Panc1 (cell line): Measurements from ENCODE around the gene TACC2.
"Not testable (repeated sequence)": the region's sequence is repeated elsewhere in the genome, so short reads cannot be mapped to it uniquely, and the experiment has no call there.

Experiments used
- POLR2AphosphoS5 ChIP-seq: IDR thresholded peaks from 2 replicates; pipeline ENCODE4 v1.6.1; 2012; ENCODE audit warnings: mild to moderate bottlenecking, low read depth, low read length, moderate library complexity
- SIN3A ChIP-seq: IDR thresholded peaks from 2 replicates; pipeline ENCODE4 v1.6.1; 2012; ENCODE audit warnings: low read depth, mild to moderate bottlenecking, low read length, moderate library complexity, borderline replicate concordance; ENCODE audit not compliant: insufficient read depth
- TCF7L2 ChIP-seq: IDR thresholded peaks from 2 replicates; pipeline ENCODE4 v1.6.1; 2011; ENCODE audit warnings: mild to moderate bottlenecking, low read depth, low read length, inconsistent platforms
- TF ChIP-seq, protein P1 (sequence below): fragments of 450-650 bp; IDR thresholded peaks from 2 replicates; pipeline ENCODE4 v1.5.1; 2017; ENCODE audit warnings: mild to moderate bottlenecking
- TF ChIP-seq, protein P2 (sequence below), 2 experiments: IDR thresholded peaks; 2 replicates each; pipeline ENCODE4 v1.6.1; 2011 to 2012; ENCODE audit warnings: low read depth in 2 of 2, control low read depth in 1 of 2, low read length in 1 of 2, mild to moderate bottlenecking in 1 of 2, moderate library complexity in 1 of 2; ENCODE audit not compliant: insufficient read depth in 1 of 2

- TF ChIP-seq POLR2AphosphoS5, TCF7L2, SIN3A: not testable (repeated sequence)
- TF ChIP-seq, protein P1, sequence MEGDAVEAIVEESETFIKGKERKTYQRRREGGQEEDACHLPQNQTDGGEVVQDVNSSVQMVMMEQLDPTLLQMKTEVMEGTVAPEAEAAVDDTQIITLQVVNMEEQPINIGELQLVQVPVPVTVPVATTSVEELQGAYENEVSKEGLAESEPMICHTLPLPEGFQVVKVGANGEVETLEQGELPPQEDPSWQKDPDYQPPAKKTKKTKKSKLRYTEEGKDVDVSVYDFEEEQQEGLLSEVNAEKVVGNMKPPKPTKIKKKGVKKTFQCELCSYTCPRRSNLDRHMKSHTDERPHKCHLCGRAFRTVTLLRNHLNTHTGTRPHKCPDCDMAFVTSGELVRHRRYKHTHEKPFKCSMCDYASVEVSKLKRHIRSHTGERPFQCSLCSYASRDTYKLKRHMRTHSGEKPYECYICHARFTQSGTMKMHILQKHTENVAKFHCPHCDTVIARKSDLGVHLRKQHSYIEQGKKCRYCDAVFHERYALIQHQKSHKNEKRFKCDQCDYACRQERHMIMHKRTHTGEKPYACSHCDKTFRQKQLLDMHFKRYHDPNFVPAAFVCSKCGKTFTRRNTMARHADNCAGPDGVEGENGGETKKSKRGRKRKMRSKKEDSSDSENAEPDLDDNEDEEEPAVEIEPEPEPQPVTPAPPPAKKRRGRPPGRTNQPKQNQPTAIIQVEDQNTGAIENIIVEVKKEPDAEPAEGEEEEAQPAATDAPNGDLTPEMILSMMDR: not testable (repeated sequence)
- TF ChIP-seq, protein P2, sequence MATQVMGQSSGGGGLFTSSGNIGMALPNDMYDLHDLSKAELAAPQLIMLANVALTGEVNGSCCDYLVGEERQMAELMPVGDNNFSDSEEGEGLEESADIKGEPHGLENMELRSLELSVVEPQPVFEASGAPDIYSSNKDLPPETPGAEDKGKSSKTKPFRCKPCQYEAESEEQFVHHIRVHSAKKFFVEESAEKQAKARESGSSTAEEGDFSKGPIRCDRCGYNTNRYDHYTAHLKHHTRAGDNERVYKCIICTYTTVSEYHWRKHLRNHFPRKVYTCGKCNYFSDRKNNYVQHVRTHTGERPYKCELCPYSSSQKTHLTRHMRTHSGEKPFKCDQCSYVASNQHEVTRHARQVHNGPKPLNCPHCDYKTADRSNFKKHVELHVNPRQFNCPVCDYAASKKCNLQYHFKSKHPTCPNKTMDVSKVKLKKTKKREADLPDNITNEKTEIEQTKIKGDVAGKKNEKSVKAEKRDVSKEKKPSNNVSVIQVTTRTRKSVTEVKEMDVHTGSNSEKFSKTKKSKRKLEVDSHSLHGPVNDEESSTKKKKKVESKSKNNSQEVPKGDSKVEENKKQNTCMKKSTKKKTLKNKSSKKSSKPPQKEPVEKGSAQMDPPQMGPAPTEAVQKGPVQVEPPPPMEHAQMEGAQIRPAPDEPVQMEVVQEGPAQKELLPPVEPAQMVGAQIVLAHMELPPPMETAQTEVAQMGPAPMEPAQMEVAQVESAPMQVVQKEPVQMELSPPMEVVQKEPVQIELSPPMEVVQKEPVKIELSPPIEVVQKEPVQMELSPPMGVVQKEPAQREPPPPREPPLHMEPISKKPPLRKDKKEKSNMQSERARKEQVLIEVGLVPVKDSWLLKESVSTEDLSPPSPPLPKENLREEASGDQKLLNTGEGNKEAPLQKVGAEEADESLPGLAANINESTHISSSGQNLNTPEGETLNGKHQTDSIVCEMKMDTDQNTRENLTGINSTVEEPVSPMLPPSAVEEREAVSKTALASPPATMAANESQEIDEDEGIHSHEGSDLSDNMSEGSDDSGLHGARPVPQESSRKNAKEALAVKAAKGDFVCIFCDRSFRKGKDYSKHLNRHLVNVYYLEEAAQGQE (IDR thresholded peaks at IDR 0.05; ENCODE audit: insufficient read depth in 1 of 2, low read depth in 2 of 2, low read length in 1 of 2): not testable (repeated sequence)
Observed at GRCh38 chr10:122096181-122096580, 107.2 kb downstream of the TACC2 start.
